Osteoblast (primary cell): ENCODE measurements around the gene CD7. TPM values are rescaled to one million over a fixed set of nuclear protein-coding genes. Genes with fewer than 3 reads are reported as not detected.

ENCODE experiments used
- DNase-seq: peaks from one replicate; pipeline ENCODE4 v3.0.0; 2011; ENCODE audit warnings: low spot score, mixed read lengths; ENCODE audit not compliant: insufficient read length; ENCODE audit errors: missing footprints
- H2AFZ ChIP-seq: 2 replicates; pipeline ENCODE4 v1.6.0; 2011; ENCODE audit warnings: mild to moderate bottlenecking, low read length
- H3K27ac ChIP-seq: 2 replicates; pipeline ENCODE4 v1.5.1; 2011; ENCODE audit warnings: mild to moderate bottlenecking, low read depth, low read length, moderate library complexity
- H3K27me3 ChIP-seq: 2 replicates; pipeline ENCODE4 v1.6.0; 2012; ENCODE audit warnings: mild to moderate bottlenecking, control low read depth, inconsistent platforms, low read length, moderate library complexity; ENCODE audit not compliant: insufficient read depth
- H3K36me3 ChIP-seq: 2 replicates; pipeline ENCODE4 v1.5.1; 2011; ENCODE audit warnings: mild to moderate bottlenecking, low read length, control low read depth, moderate library complexity; ENCODE audit not compliant: insufficient read depth
- H3K4me1 ChIP-seq: 2 replicates; pipeline ENCODE4 v1.5.1; 2011; ENCODE audit warnings: mild to moderate bottlenecking, low read length, control low read depth, moderate library complexity; ENCODE audit not compliant: insufficient read depth
- H3K4me2 ChIP-seq: 2 replicates; pipeline ENCODE4 v1.6.0; 2011; ENCODE audit warnings: mild to moderate bottlenecking, low read length; ENCODE audit not compliant: insufficient read depth
- H3K4me3 ChIP-seq: fragments of 200-600 bp; sonication (generic); 3 replicates; pipeline ENCODE4 v1.5.1; 2012; ENCODE audit warnings: mild to moderate bottlenecking, low read length, inconsistent platforms; ENCODE audit not compliant: insufficient read depth
- H3K79me2 ChIP-seq: 2 replicates; pipeline ENCODE4 v1.6.0; 2012; ENCODE audit warnings: mild to moderate bottlenecking, low read length, control low read depth, inconsistent platforms; ENCODE audit not compliant: insufficient read depth
- H3K9me3 ChIP-seq: 2 replicates; pipeline ENCODE4 v1.5.1; 2011; ENCODE audit warnings: low read depth, low read length, control low read depth
- H4K20me1 ChIP-seq: 2 replicates; pipeline ENCODE4 v1.6.0; 2012; ENCODE audit warnings: mild to moderate bottlenecking, low read length, control low read depth; ENCODE audit not compliant: insufficient read depth
- CTCF ChIP-seq: IDR thresholded peaks from 2 replicates; pipeline ENCODE4 v1.5.1; 2011; ENCODE audit warnings: mild to moderate bottlenecking, low read depth, low read length, moderate library complexity; ENCODE audit errors: extremely low read depth
- total RNA-seq: library from RNA; depleted of rRNA; stranded (reverse); fragments of >200 nt; gene quantifications from 2 replicates; pipeline ENCODE4 v1.2.3, GENCODE V29; 2012

CD7 gene
- total RNA-seq, 1 donor, result not detected

- peak overlapping the region; percentile 70 for H3K4me3 ChIP-seq
- no peaks in the 10 kb centered on the region for H3K79me2 ChIP-seq
- H3K4me1 ChIP-seq, result peaks cover 24% of the 10 kb centered on the region
- H4K20me1 ChIP-seq, result no peaks in the 10 kb centered on the region
- no peaks in the 10 kb centered on the region for H3K36me3 ChIP-seq
- peak overlapping the region; percentile 94 for H2AFZ ChIP-seq
- H3K4me2 ChIP-seq, result peak overlapping the region; percentile 94
- H3K27me3 ChIP-seq, result peaks cover 3% of the 10 kb centered on the region
- no peak overlapping the region for H3K27ac ChIP-seq
- no peak for TF ChIP-seq CTCF
- no peaks in the 10 kb centered on the region for H3K9me3 ChIP-seq
- DNase-seq, result peak; percentile 98
Measured at GRCh38 chr17:82338858-82339633, 21.6 kb upstream of the CD7 start.

- Histone ChIP-seq H3K4me2 (peak overlapping the region; percentile 86), H3K27me3 (peaks cover 23% of the 10 kb centered on the region), H3K79me2 (no peaks in the 10 kb centered on the region)
Measured at GRCh38 chr17:82334622-82335394, 17.4 kb upstream of the CD7 start.

GRCh38 chr17:82334204-82334621 lies 16.8 kb upstream of the CD7 start:
- no peak overlapping the region for H3K27ac ChIP-seq
- H3K4me2 ChIP-seq, result peak overlapping the region; percentile 86
- H4K20me1 ChIP-seq, result no peaks in the 10 kb centered on the region
- no peak overlapping the region for H2AFZ ChIP-seq
- no peaks in the 10 kb centered on the region for H3K36me3 ChIP-seq
- no peak for DNase-seq
- H3K27me3 ChIP-seq, result peaks cover 23% of the 10 kb centered on the region
- no peaks in the 10 kb centered on the region for H3K9me3 ChIP-seq
- H3K4me1 ChIP-seq, result peaks cover 34% of the 10 kb centered on the region
- no peak overlapping the region for H3K4me3 ChIP-seq
- TF ChIP-seq CTCF, result no peak
- H3K79me2 ChIP-seq, result no peaks in the 10 kb centered on the region

More at GRCh38 chr17:82334622-82335394, 17.4 kb upstream of the CD7 start:
- Histone ChIP-seq H2AFZ (peak overlapping the region; percentile 25), H4K20me1 (no peaks in the 10 kb centered on the region), H3K27ac (no peak overlapping the region), H3K9me3 (no peaks in the 10 kb centered on the region), H3K36me3 (no peaks in the 10 kb centered on the region), H3K4me3 (peak overlapping the region; percentile 69), H3K4me1 (peaks cover 38% of the 10 kb centered on the region)
- TF ChIP-seq CTCF, result no peak
- peak; percentile 96 for DNase-seq
